NCI-H2196 (cell line): Measurements from ENCODE around the gene KLHL15.
"Not testable (repeated sequence)": the region's sequence is repeated elsewhere in the genome, so short reads cannot be mapped to it uniquely, and the experiment has no call there.

Experiments
- DNase-seq: peaks from one replicate; lab custom pipeline; 2025; ENCODE audit not compliant: unreplicated experiment; lab: John Stamatoyannopoulos, UW

The KLHL15 gene, protein sequence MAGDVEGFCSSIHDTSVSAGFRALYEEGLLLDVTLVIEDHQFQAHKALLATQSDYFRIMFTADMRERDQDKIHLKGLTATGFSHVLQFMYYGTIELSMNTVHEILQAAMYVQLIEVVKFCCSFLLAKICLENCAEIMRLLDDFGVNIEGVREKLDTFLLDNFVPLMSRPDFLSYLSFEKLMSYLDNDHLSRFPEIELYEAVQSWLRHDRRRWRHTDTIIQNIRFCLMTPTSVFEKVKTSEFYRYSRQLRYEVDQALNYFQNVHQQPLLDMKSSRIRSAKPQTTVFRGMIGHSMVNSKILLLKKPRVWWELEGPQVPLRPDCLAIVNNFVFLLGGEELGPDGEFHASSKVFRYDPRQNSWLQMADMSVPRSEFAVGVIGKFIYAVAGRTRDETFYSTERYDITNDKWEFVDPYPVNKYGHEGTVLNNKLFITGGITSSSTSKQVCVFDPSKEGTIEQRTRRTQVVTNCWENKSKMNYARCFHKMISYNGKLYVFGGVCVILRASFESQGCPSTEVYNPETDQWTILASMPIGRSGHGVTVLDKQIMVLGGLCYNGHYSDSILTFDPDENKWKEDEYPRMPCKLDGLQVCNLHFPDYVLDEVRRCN

DNA sequence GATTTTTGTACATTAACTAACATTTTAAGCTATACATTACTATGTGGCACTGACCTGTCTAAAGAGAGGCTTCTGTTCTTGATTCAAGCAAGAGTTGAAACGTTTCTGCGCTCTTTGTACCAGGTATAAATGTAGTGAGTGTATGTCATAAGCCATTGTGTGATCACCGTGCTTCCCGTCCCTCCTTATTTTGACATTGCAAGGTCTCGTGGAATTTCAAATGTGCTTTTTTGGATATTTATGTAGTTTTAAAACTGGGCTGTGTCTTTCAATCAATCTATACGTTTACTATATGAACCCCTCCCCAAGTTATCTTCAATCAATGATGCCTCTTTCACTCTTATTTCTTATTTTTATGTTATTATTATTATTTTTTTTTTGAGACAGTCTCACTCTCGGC lies at the start of gene KLHL15:
Gene KLHL15 (minus strand): TSS at position 101 of the 400 bp plus-strand sequence. CDS start 20,493 bp downstream, outside the sequence.
- DNase-seq, result no peak

DNA sequence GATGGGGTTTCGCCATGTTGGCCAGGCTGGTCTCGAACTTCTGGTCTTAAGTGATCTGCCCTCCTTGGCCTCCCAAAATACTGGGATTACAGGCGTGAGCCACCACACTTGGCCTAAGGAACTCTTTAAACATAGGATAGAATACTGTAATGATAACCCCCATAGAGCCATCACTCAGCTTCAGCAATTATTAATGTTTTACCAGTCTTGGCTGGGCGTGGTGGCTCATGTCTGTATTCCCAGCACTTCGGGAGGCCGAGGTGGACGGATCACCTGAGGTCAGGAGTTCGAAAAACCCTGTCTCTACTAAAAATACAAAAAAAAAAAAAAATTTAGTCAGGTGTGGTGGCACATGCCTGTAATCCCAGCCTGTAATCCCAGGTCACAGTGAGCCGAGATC lies 42.9 kb upstream of the KLHL15 start:
- DNase-seq, result no peak

DNA sequence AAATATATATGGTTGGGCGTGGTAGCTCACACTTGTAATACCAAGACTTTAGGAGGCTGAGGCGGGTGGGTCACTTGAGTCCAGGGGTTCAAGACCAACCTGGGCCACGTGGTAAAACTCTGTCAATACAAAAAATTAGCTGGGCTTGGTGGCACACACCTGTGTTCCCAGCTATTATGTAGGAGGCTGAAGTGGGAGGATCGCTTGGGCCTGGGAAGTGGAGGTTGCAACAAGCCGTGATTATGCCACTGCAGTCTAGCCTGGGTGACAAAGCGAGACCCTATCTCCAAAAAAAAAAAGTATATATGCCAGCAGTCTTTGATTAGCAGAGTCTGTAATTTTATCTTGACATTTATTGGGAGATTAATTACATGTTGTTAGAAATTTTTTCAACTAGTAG lies 36.5 kb upstream of the KLHL15 start:
- no peak for DNase-seq

DNA sequence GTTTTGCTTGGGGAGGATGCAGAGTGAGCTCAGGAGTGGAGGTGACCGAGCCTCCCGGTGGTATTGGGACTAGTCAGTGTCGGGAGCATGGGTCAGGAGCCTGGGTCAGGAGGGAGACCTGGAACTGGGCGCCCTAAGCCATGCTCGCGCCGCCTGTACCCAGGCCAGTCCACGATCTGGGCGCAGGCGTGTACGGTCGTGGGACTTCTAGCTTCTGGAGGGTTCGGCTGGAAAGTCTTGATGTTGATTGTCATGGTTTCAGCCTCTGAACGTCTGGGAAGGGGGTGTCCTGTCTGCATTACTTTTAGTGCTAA lies 28.0 kb upstream of the KLHL15 start:
- no peak for DNase-seq

DNA sequence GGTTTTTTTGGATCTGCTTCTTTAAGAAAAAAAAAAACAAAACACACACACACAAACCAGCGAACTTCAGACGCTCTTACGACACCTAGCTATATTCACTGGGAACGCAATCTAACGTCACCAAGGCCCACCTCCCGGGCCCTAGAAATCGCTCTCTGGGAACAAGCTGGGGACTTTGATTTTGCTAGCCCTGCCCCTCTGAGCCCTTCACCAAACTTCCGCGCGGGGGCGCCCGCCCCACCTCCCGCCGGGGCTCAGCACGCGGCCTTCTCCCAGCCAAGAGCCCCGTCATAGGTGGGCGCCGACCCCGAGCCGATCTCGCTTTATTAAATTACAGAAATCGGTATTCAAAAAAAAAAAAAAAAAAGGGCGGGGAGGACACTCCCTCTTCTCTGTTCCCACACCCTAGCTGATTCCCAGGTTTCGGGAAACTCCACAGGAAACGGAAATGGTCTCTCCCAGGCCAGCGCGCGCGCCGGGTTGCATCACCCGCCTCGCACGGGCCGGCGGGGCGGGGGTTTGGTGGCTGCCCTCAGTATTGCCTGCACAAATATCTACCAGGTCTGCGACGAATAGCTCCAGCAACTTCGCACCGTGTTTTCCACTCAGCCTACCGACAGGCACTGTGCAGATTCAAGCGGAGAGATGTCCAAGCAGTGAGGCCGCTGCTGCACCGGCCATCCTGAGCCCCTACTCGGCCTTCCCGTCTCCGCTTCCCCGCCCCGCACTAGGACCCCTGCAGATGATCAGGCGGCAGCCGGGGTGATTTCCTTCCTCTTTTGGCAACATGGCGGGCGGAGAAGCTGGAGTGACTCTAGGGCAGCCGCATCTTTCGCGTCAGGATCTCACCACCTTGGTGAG lies 27.4 kb upstream of the KLHL15 start, which contains the start of gene EIF2S3:
Gene EIF2S3 (plus strand): TSS at position 775 of the 861 bp plus-strand sequence. CDS start 13 bp downstream, at position 788.
- peak; percentile 83 for DNase-seq

DNA sequence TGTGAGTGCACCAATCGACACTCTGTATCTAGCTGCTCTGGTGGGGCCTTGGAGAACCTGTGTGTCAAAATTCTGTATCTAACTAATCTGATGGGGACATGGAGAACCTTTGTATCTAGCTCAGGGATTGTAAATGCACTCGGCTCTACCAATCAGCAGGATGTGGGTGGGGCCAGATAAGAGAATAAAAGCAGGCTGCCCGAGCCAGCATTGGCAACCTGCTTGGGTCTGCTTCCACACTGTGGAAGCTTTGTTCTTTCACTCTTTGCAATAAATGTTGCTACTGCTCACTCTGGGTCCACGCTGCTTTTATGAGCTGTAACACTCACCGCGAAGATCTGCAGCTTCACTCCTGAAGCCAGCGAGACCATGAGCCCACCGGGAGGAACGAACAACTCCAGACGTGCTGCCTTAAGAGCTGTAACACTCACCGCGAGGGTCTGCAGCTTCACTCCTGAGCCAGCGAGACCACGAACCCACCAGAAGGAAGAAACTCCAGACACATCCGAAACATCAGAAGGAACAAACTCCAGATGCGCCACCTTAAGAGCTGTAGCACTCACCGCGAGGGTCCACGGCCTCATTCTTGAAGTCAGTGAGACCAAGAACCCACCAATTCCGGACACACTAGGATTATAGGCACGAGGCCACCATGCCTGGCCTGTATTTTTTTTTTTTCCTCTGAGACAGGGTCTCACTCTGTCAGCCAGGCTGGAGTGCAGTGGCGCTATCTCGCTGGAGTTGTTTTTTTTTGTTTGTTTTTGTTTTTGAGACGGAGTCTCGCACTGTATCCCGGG lies 23.7 kb upstream of the KLHL15 start:
- not testable (repeated sequence) for DNase-seq

DNA sequence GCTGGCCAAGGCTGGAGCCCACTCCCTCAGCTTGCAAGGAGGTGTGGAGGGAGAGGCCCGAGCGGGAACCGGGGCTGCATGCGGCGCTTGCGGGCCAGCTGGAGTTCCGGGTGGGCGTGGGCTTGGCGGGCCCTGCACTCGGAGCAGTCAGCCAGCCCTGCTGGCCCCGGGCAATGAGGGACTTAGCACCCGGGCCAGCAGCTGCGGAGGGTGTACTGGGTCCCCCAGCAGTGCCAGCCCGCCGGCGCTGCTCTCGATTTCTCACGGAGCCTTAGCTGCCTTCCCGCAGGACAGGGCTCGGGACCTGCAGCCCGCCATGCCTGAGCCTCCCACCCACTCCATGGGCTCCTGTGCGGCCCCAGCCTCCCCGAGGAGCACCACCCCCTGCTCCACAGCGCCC lies 22.7 kb upstream of the KLHL15 start:
- not testable (repeated sequence) for DNase-seq

DNA sequence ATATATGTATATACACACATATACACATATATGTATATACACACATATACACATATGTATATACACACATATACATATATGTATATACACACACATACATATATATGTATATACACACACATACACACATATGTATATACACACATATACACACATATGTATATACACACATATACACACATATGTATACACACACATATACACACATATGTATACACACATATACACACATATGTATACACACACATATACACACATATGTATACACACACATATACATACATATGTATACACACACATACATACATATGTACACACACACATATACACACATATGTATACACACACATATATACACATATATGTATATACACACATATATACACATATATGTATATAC lies 19.1 kb upstream of the KLHL15 start:
- DNase-seq, result not testable (repeated sequence)

DNA sequence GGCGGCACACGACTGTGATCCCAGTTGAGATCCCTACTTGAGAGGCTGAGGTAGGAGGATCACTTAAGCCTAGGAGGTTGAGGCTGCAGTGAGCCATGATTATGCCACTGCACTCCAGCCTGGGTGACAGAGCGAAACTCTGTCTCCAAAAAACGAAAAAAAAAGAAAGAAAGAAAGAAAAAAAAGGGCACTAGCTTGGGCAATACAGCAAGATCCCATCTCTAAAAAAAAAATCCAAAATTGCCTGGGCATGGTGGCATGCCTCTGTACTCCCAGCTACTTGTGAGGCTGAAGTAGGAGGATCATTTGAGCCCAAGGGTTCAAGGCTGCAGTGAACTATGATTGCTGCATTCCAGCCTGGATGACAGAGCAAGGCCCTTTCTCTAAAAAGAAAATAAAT lies 10.7 kb upstream of the KLHL15 start:
- no peak for DNase-seq

DNA sequence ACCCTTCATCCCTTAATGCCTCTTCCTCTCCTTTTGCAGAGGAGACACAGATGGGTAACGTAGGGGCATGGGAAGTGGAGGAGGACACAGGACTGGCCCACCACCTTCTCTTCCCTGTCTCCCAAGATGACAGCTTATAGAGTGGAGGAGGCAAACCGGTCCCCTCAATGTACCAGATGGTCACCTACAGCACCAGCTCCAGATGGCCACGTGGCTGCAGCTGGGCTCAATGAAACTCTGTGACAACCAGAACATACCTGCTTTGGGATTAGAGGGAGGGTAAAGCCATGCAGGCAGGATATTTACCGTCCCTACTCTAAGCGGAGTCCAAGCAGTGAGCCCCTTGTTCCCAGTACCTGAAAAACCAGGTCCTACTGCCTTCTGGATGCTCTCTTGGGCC lies 7.5 kb upstream of the KLHL15 start:
- no peak for DNase-seq

DNA sequence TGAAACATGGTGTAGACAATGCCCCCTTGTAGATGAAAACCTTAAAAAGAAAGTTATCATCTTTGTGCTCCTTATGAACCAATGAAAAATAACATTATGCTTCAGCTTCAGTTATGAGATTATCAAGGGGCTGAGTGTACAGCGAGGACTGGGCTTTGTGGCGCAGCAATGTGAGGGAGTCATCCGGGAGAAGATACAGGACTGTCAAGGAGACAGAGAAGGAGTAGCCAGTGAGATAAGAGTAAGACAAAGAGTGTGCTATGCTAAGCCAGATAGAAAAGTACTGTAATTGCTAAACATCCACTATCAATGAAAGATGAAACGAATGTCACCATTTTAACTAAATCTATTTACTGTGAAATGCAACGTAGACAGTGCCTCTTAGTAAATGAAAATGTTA lies 3.6 kb upstream of the KLHL15 start:
- DNase-seq, result no peak

DNA sequence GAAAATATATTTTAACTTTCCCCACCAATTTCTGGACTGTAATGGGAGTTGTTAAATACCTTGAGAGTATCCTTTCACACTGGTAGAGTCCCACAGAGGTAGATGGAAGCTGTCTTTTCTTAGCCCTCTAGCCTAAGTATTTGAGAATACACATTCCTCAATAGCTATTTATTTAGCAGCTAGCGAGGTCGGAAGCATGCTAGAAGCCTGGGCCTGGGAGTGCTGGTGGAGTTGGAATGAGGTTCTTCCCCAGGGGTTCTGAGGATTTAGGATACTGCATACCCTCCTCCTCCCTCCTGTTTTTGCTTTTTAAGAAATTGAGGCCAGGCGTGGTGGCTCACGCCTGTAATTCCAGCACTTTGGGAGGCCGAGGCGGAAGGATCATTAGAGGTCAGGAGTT lies 999 bp upstream of the KLHL15 start:
- no peak for DNase-seq

DNA sequence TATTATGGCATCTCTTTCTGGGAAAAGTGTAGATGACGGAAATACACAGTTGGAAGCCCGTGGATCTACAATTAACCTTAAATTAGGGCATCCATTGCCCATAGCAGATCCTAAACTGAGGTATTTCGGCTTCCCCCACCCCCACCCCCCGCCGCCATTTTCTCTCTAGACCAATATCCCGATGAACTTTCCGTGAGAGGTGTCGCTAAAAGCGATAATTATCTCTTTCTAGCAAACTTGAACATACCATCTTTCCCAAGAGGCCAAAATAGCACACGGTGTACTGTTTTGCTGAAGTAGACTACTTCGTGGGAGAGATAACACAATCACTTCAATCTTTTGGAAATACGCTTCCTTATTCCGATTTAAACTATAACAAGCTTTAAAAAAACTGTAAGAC lies 554 bp downstream of the KLHL15 start:
- DNase-seq, result no peak

DNA sequence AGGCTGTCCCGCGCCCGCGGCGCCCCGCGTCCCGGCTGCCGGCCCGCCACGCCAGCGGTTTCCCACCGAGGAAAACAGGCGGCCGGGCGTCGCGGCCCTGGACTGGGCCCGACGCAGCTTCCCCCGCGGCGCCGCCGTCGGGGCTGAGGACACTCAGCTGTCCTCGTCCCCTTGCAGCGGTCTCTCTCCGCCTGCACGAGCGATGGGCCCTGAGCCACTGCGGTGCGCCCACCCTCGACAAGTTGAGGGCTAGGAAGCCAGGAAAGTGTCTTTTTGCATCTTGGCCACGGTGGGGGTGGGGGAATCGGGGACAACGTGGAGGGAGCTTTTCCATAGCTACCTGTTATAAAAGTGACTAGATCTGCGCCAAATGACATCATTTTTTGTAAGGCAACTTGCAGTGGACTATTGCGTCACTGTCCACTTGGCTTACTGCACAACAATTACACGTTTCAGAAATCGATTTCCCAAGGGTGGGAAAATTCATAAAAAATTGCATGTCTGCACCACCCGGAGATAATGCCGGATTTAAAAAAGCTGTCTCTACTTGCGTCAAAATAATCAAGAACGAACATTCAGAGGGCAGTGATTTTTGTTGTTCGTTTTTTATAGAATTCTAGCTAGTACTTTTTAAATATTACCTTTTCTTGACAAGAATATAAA lies 1.1 kb downstream of the KLHL15 start:
- peak; percentile 35 for DNase-seq

DNA sequence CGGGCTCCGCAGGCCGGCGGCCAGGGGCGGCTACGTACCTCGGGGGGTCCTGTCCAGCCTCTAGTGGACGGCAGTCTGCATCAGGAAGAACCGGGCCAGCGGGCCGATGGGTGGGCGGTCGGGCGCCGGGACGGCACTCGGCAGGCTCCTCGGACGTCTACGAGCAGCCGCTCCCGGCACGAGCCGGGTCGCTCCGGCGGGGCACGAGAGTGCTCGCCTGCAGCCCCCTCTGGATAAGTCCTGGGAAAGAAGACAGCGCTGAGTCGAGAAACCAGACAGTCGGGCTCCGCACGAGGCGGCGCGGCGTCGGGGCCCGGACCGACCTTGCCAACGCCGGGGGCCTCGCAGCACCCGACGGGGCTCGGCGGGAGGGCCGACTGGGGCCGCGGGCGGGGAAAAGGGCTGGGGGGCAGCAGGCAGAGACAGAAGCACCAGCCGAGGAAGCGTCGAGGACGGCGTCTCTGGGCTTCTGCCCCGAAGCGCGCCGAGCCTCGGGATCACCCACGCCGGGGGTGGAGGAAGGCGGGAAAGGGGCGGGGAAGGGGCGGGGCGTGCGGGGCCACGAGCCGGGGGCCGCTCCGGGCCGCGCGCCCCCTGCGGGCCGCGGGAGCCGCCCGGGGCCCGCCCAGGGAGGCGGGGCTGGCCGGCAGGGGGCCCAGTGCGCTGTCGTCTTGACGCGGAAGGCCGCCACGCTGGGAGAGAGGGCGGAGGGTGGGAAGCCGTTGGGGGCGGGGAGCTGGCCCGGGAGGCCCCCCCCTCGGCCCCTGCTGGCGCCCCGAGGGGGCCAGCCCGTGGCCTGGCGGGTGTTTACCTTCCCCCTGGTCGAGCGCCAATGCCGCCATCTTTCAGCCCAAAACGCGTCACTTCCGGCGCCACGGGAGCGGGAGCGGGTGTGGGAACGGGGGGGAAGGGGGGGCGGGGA lies 1.9 kb downstream of the KLHL15 start:
- DNase-seq, result peak; percentile 88

DNA sequence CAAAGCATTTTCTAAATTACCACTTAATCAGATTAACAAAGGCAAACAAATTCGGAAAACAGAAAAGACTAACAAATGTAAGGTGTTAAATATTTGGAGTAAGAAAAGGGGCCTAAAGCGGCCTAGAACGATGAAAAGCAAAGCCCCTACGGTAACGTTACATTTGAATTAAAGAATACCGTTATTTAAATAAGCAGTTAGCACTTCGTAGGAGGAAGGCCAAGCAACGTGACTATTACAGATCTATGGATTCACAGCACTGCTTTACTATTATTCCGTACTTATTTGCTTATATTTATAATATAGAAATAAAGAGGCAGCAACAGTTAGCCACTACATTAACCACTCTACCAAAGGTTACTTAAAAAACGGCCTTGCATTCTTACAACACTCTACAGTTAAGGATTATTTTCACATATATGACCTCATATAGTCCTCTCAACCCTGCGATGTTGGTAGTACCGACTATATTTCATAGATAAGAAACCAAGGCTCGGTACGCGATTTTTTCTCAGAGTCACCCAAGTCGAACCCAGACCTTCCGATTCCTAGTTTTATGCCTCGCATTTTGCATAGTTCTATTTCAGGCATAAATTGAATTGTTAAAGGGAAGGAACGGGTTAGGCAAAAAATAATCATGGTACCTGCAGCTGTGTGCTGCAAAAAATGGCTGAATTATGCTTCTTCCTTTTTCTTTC lies 2.9 kb downstream of the KLHL15 start:
- no peak for DNase-seq

DNA sequence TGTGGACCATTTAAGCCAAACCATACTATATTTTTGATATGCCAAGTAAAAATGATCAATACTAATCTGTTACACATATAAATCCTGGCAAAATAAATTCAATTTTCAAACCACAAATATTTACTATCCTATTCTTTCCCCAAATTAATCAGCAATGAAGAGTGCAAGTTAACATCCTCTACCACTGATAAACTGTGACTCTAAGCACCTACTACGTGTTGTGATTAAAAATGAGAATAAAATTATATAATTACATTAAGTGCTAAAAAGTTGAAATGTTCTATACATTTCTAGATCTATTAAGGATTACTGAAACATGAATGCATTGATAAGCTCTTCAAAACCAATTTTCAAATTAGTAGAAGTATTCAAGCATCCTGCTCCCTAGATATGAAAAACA lies 3.4 kb downstream of the KLHL15 start:
- no peak for DNase-seq

DNA sequence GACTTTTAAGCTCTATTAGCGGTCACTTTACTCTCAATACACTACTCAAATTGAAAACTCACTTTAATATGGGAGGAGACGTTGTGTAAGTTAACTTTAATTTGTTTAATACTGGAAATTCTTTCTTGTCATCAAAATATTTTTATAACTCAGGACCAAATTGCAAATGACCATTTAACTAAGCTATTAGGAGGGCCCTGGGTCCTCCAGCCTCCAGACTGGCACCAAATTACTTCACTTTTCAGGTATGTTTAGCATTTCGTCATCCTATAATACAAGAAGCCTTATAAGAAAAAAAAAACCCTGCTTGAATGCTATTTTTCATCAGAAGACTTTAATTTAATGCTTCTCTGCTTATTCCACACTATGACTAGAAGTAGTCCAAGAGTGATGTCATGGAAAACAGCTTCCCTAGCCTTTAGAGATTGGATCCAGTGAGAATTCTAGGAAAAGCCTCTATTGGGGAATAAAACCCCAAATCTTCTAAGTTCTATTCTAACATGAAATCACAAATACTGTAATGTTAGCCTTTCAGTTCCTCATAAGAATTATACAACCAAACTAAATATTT lies 6.6 kb downstream of the KLHL15 start:
- DNase-seq, result no peak
